HepG2 (cell line): ENCODE results near the gene SMOC1. TPM values are rescaled to one million over a fixed set of nuclear protein-coding genes. Genes with fewer than 3 reads are reported as not detected.

Experiments used
- ADNP ChIP-seq: sonication (generic); formaldehyde crosslinking; IDR thresholded peaks from 2 replicates; pipeline ENCODE4 v1.4.0; 2020; ENCODE audit warnings: missing genetic modification reagents
- KLF13 ChIP-seq: sonication (generic); formaldehyde crosslinking; IDR thresholded peaks from 2 replicates; pipeline ENCODE4 v1.4.0; 2020; ENCODE audit warnings: mild to moderate bottlenecking, missing genetic modification reagents
- KMT2A ChIP-seq: sonication (generic); formaldehyde crosslinking; IDR thresholded peaks from 2 replicates; pipeline ENCODE4 v1.4.0; 2020; ENCODE audit warnings: missing genetic modification reagents
- MAFG ChIP-seq: sonication (generic); formaldehyde crosslinking; IDR thresholded peaks from 2 replicates; pipeline ENCODE4 v1.5.1; 2020; ENCODE audit warnings: mild to moderate bottlenecking, missing genetic modification reagents
- MXI1 ChIP-seq: IDR thresholded peaks from 3 replicates; pipeline ENCODE4 v1.6.1; 2012; ENCODE audit warnings: low read depth, low read length, inconsistent platforms, borderline replicate concordance
- NFYC ChIP-seq: IDR thresholded peaks from 2 replicates; pipeline ENCODE4 v1.6.1; 2016; ENCODE audit warnings: missing genetic modification reagents, missing compliant biosample characterization
- SPEN ChIP-seq: sonication (generic); formaldehyde crosslinking; IDR thresholded peaks from 2 replicates; pipeline ENCODE4 v1.5.1; 2020; ENCODE audit warnings: low read depth, mild to moderate bottlenecking, missing genetic modification reagents
- TAF15 ChIP-seq: fragments of 200-400 bp; formaldehyde crosslinking; IDR thresholded peaks from one replicate; pipeline ENCODE4 v1.6.1; 2018; ENCODE audit warnings: mild to moderate bottlenecking, low read depth, low read length; ENCODE audit not compliant: poor library complexity, severe bottlenecking
- TEAD2 ChIP-seq: sonication (generic); formaldehyde crosslinking; IDR thresholded peaks from 2 replicates; pipeline ENCODE4 v1.9.0; 2021; ENCODE audit warnings: missing genetic modification reagents
- TOPORS ChIP-seq: sonication (generic); formaldehyde crosslinking; IDR thresholded peaks from 2 replicates; pipeline ENCODE4 v1.8.0; 2023; ENCODE audit warnings: mild to moderate bottlenecking, missing genetic modification reagents
- XBP1 ChIP-seq: sonication (generic); formaldehyde crosslinking; IDR thresholded peaks from 2 replicates; pipeline ENCODE4 v1.5.0; 2020; ENCODE audit warnings: missing genetic modification reagents
- ZNF230 ChIP-seq: sonication (generic); formaldehyde crosslinking; IDR thresholded peaks from 2 replicates; pipeline ENCODE4 v1.4.0; 2020; ENCODE audit warnings: mild to moderate bottlenecking, missing genetic modification reagents
- ZNF672 ChIP-seq: sonication (generic); formaldehyde crosslinking; IDR thresholded peaks from 2 replicates; pipeline ENCODE4 v1.8.1; 2022; ENCODE audit warnings: missing genetic modification reagents
- ZNF777 ChIP-seq: sonication (generic); formaldehyde crosslinking; IDR thresholded peaks from 2 replicates; pipeline ENCODE4 v1.4.0; 2020; ENCODE audit warnings: missing genetic modification reagents
- polyA plus RNA-seq, 8 experiments: library from polyadenylated mRNA; depleted of rRNA in 3 of 8; stranded (reverse) in 7 of 8; unstranded in 1 of 8; fragments of >200 nt; fragmentation: Illumina TruSeq in 4 of 8; extraction: Trizol in 4 of 8; gene quantifications; 2 replicates each; pipeline versions ENCODE4 v1.2.1 to v1.2.3, GENCODE V29; 2011 to 2016; ENCODE audit warnings: low read depth in 4 of 8, missing spikeins in 1 of 8, mixed read lengths in 1 of 8; ENCODE audit not compliant: insufficient read depth in 1 of 8
- total RNA-seq, 5 experiments: library from RNA; depleted of rRNA; stranded (reverse); fragments of >200 nt; fragmentation: Illumina TruSeq; extraction: Trizol; gene quantifications; 2 replicates each; pipeline ENCODE4 v1.2.3, GENCODE V29; 2016; ENCODE audit warnings: low read depth in 1 of 5
- TF ChIP-seq, protein P1 (sequence below): IDR thresholded peaks from 2 replicates; pipeline ENCODE4 v1.4.0; 2020; ENCODE audit warnings: mild to moderate bottlenecking, missing genetic modification reagents
- TF ChIP-seq, protein P2 (sequence below): sonication (generic); formaldehyde crosslinking; IDR thresholded peaks from 2 replicates; pipeline ENCODE4 v1.5.0; 2020; ENCODE audit warnings: mild to moderate bottlenecking, missing genetic modification reagents, moderate library complexity
- TF ChIP-seq, protein P3 (sequence below): sonication (generic); formaldehyde crosslinking; IDR thresholded peaks from 2 replicates; pipeline ENCODE4 v1.9.0; 2021; ENCODE audit warnings: missing genetic modification reagents, borderline replicate concordance
- TF ChIP-seq, protein P4 (sequence below): IDR thresholded peaks from 2 replicates; pipeline ENCODE4 v1.6.1; 2016; ENCODE audit warnings: missing biosample characterization, missing genetic modification reagents, low read depth

The SMOC1 gene
- total and polyA plus RNA-seq, 2 of the 13 experiments (the other 11 are each of a cell fraction or from before 2014, with no cell fraction given) = 17.8 to 35.6 TPM

DNA sequence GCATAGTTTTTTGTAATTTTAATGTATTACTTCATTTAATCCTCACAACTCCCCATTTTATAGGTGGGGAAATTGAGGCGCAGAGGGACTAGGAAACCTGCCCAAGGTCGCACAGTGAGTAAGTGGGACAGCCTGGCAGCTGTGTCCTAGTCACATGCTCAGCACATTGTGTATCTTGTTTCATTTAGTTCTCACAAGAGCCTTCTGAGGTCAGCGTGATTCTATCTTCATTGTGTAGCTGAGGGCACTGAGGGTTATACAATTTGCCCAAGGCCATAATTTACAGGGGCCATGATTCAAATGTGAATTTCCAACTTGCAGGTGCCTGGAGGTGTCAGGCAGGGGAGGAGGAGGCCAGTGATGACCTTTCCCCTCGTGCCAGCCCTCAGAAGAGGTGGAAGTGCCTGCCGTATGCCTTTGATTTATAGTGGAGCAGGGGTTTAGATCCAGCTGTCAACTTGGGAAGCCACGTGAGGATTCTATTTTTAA is 30.3 kb upstream of the SMOC1 start (continued):
- TF ChIP-seq, protein P1, sequence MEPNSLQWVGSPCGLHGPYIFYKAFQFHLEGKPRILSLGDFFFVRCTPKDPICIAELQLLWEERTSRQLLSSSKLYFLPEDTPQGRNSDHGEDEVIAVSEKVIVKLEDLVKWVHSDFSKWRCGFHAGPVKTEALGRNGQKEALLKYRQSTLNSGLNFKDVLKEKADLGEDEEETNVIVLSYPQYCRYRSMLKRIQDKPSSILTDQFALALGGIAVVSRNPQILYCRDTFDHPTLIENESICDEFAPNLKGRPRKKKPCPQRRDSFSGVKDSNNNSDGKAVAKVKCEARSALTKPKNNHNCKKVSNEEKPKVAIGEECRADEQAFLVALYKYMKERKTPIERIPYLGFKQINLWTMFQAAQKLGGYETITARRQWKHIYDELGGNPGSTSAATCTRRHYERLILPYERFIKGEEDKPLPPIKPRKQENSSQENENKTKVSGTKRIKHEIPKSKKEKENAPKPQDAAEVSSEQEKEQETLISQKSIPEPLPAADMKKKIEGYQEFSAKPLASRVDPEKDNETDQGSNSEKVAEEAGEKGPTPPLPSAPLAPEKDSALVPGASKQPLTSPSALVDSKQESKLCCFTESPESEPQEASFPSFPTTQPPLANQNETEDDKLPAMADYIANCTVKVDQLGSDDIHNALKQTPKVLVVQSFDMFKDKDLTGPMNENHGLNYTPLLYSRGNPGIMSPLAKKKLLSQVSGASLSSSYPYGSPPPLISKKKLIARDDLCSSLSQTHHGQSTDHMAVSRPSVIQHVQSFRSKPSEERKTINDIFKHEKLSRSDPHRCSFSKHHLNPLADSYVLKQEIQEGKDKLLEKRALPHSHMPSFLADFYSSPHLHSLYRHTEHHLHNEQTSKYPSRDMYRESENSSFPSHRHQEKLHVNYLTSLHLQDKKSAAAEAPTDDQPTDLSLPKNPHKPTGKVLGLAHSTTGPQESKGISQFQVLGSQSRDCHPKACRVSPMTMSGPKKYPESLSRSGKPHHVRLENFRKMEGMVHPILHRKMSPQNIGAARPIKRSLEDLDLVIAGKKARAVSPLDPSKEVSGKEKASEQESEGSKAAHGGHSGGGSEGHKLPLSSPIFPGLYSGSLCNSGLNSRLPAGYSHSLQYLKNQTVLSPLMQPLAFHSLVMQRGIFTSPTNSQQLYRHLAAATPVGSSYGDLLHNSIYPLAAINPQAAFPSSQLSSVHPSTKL = peak; percentile 75
- TF ChIP-seq ZNF230 (CRISPR knock-in tag) (no peak), XBP1 (no peak), SPEN (CRISPR knock-in tag) (no peak), TOPORS (CRISPR knock-in tag) (0 out of 2 replicates have a peak, but pooled peaks have one; percentile 9), ZNF672 (CRISPR knock-in tag) (no peak), TAF15 (no peak), KMT2A (CRISPR knock-in tag) (no peak), MXI1 (no peak), ZNF777 (CRISPR knock-in tag) (no peak), KLF13 (CRISPR knock-in tag) (no peak), ADNP (CRISPR knock-in tag) (no peak), TEAD2 (CRISPR knock-in tag) (no peak), MAFG (CRISPR knock-in tag) (no peak), NFYC (no peak)
- TF ChIP-seq, protein P2, sequence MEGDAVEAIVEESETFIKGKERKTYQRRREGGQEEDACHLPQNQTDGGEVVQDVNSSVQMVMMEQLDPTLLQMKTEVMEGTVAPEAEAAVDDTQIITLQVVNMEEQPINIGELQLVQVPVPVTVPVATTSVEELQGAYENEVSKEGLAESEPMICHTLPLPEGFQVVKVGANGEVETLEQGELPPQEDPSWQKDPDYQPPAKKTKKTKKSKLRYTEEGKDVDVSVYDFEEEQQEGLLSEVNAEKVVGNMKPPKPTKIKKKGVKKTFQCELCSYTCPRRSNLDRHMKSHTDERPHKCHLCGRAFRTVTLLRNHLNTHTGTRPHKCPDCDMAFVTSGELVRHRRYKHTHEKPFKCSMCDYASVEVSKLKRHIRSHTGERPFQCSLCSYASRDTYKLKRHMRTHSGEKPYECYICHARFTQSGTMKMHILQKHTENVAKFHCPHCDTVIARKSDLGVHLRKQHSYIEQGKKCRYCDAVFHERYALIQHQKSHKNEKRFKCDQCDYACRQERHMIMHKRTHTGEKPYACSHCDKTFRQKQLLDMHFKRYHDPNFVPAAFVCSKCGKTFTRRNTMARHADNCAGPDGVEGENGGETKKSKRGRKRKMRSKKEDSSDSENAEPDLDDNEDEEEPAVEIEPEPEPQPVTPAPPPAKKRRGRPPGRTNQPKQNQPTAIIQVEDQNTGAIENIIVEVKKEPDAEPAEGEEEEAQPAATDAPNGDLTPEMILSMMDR (CRISPR knock-in tag) = no peak
- TF ChIP-seq, protein P3, sequence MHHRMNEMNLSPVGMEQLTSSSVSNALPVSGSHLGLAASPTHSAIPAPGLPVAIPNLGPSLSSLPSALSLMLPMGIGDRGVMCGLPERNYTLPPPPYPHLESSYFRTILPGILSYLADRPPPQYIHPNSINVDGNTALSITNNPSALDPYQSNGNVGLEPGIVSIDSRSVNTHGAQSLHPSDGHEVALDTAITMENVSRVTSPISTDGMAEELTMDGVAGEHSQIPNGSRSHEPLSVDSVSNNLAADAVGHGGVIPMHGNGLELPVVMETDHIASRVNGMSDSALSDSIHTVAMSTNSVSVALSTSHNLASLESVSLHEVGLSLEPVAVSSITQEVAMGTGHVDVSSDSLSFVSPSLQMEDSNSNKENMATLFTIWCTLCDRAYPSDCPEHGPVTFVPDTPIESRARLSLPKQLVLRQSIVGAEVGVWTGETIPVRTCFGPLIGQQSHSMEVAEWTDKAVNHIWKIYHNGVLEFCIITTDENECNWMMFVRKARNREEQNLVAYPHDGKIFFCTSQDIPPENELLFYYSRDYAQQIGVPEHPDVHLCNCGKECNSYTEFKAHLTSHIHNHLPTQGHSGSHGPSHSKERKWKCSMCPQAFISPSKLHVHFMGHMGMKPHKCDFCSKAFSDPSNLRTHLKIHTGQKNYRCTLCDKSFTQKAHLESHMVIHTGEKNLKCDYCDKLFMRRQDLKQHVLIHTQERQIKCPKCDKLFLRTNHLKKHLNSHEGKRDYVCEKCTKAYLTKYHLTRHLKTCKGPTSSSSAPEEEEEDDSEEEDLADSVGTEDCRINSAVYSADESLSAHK (CRISPR knock-in tag) = no peak
- TF ChIP-seq, protein P4, sequence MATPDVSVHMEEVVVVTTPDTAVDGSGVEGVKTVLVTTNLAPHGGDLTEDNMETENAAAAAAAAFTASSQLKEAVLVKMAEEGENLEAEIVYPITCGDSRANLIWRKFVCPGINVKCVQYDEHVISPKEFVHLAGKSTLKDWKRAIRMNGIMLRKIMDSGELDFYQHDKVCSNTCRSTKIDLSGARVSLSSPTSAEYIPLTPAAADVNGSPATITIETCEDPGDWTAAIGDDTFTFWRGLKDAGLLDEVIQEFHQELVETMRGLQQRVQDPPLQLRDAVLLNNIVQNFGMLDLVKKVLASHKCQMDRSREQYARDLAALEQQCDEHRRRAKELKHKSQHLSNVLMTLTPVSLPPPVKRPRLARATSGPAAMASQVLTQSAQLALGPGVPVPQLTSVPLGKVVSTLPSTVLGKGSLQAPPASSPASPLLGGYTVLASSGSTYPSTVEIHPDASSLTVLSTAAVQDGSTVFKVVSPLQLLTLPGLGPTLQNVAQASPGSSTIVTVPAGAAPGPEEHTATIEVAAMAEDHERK (CRISPR knock-in tag) = no peak
